Occipital lobe (tissue), 2 donors: ENCODE data around the gene ZNF205. TPM values are rescaled to one million over a fixed set of nuclear protein-coding genes. Genes with fewer than 3 reads are reported as not detected.

Experiments
- DNase-seq: peaks from one replicate; lab custom pipeline; 2025; lab: John Stamatoyannopoulos, UW
- total RNA-seq: library from RNA; depleted of rRNA; stranded (reverse); fragments of >200 nt; gene quantifications from one replicate; pipeline ENCODE4 v1.2.3, GENCODE V29; 2014

ZNF205 gene
- total RNA-seq, 1 donor from 2014 or later = 18.9 TPM

- no peak for DNase-seq
Observed at GRCh38 chr16:3084969-3085670, 27.3 kb upstream of the ZNF205 start.

- DNase-seq = no peak
Observed at GRCh38 chr16:3085868-3086595, 26.4 kb upstream of the ZNF205 start.

- no peak for DNase-seq
Observed at GRCh38 chr16:3086596-3087242, 25.7 kb upstream of the ZNF205 start.

- DNase-seq = no peak
Observed at GRCh38 chr16:3087243-3088235, 24.8 kb upstream of the ZNF205 start.

- no peak for DNase-seq
Observed at GRCh38 chr16:3088450-3088849, 23.9 kb upstream of the ZNF205 start.

GRCh38 chr16:3088925-3089716, 23.3 kb upstream of the ZNF205 start:
- DNase-seq = no peak

GRCh38 chr16:3089717-3090592, 22.4 kb upstream of the ZNF205 start:
- no peak for DNase-seq

GRCh38 chr16:3091551-3091950, 20.8 kb upstream of the ZNF205 start:
- DNase-seq = no peak

GRCh38 chr16:3092501-3092941, 19.9 kb upstream of the ZNF205 start:
- no peak for DNase-seq

- DNase-seq = no peak
Observed at GRCh38 chr16:3094289-3095027, 17.9 kb upstream of the ZNF205 start.

- no peak for DNase-seq
Observed at GRCh38 chr16:3095869-3096268, 16.5 kb upstream of the ZNF205 start.

GRCh38 chr16:3096362-3096761, 16.0 kb upstream of the ZNF205 start:
- no peak for DNase-seq

- no peak for DNase-seq
Observed at GRCh38 chr16:3097266-3097665, 15.1 kb upstream of the ZNF205 start.

- DNase-seq = no peak
Observed at GRCh38 chr16:3098459-3099394, 13.7 kb upstream of the ZNF205 start, which contains the start of gene ZSCAN10. TSS of gene ZSCAN10 (minus strand) at chr16:3099294. CDS start at chr16:3092937, 6,357 bp downstream.

GRCh38 chr16:3099395-3099731, 13.0 kb upstream of the ZNF205 start:
- no peak for DNase-seq

GRCh38 chr16:3099732-3100499, 12.5 kb upstream of the ZNF205 start:
- DNase-seq = no peak
